Measurements from ENCODE around the gene SP100. TPM values are rescaled to one million over a fixed set of nuclear protein-coding genes. Genes with fewer than 3 reads are reported as not detected.

Gene SP100
- total RNA-seq, 1 donor from 2014 or later = 82.0 TPM

DNA sequence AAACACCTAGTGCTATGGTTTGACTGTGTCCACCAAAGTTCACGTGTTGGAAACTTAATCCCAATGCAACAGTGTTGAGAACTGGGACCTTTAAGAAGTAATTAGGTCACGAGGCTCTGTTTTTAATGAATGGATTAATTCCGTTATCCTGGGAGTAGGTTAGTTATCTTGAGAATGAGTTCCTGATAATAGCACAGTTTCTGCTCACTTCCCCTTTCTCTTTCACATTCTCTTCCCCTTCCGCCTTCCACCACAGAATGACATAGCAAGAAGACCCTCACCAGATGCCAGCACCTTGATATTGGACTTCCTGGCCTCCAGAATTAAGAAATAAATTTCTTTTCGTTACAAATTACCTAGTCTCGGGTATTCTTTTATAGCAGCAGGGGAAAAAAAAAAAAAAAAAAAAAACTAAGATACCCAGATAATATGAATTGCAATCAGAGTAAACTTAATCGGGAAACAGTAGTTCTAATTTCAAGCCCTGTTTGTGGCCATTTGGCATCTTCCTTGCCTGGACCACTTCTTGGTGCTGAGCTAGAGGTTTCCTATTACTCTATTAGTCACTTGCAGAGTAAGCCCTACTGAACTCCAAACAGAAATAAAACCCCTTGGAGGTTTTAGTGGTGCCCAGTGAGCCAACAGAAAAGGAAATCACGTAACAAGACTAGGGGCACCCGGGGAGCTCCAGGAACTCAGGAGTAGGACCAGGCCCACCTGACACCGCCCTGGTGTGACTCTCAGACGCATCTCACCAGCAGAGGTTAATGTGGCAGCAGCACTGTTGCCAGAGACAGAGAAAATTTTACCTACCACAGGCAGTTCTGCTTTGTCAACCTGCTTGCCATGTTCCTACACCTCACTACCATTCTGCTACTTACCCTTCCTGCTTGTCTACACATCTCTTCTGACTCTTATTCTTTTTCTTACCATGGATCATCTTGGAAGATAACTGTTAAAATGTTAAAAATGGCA is 149.1 kb downstream of the SP100 start:
- Histone ChIP-seq H3K27ac (no peak overlapping the region), H3K27me3 (no peaks in the 10 kb centered on the region), H3K4me3 (no peak overlapping the region), H3K4me1 (no peaks in the 10 kb centered on the region), H3K36me3 (no peaks in the 10 kb centered on the region), H3K9me3 (no peaks in the 10 kb centered on the region)
- intact Hi-C loops (cut with DNase I) = no loop called here
- no peak for DNase-seq (ENCODE audit: low spot score in 2 of 2)
- TF ChIP-seq, protein P1, sequence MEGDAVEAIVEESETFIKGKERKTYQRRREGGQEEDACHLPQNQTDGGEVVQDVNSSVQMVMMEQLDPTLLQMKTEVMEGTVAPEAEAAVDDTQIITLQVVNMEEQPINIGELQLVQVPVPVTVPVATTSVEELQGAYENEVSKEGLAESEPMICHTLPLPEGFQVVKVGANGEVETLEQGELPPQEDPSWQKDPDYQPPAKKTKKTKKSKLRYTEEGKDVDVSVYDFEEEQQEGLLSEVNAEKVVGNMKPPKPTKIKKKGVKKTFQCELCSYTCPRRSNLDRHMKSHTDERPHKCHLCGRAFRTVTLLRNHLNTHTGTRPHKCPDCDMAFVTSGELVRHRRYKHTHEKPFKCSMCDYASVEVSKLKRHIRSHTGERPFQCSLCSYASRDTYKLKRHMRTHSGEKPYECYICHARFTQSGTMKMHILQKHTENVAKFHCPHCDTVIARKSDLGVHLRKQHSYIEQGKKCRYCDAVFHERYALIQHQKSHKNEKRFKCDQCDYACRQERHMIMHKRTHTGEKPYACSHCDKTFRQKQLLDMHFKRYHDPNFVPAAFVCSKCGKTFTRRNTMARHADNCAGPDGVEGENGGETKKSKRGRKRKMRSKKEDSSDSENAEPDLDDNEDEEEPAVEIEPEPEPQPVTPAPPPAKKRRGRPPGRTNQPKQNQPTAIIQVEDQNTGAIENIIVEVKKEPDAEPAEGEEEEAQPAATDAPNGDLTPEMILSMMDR (IDR thresholded peaks at IDR 0.05) = no peak

DNA sequence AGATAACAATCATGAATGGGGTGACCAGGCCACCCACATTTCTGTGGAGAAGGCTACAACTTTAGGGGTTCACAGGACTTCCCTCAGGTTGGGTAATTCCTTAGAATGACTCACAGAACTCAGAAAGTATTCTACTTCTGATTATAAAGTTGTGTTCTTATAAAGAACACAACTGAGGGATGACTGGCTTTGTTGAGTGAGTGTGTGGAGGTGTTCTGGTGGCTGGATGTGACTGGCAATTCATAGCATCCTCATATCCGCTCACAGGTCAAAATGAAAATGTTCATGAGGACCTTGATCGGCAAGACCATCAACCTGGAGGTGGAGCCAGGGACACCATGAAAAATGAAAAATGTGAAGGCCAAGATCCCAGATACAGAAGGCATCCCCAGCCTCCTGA is 153.3 kb downstream of the SP100 start:
- TF ChIP-seq, protein P1 (IDR thresholded peaks at IDR 0.05) = no peak
- Histone ChIP-seq H3K4me3 (no peak overlapping the region), H3K27me3 (no peaks in the 10 kb centered on the region), H3K4me1 (no peaks in the 10 kb centered on the region), H3K9me3 (no peaks in the 10 kb centered on the region), H3K27ac (no peak overlapping the region), H3K36me3 (no peaks in the 10 kb centered on the region)
- DNase-seq (ENCODE audit: low spot score in 2 of 2) = no peak
- intact Hi-C loops (cut with DNase I) = no loop called here

DNA sequence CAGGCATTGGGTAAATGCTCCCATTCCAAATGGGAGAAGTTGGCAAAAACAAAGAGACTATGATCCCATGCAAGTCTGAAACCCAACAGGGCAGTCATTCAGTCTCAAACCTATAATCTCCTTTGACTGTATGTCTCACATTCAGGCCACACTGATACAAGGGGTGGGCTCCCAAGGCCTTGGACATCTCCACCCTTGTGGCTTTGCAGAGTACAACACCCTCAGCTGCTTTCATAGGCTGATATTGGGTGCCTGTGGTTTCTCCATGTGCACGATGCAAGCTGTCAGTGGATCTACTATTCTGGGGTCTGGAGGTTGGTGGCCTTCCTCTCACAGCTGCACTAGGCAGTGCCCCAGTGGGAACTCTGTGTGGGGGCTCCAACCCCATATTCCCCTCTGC is 155.0 kb downstream of the SP100 start:
- Histone ChIP-seq H3K27me3 (no peaks in the 10 kb centered on the region), H3K9me3 (no peaks in the 10 kb centered on the region), H3K36me3 (no peaks in the 10 kb centered on the region), H3K4me1 (no peaks in the 10 kb centered on the region), H3K27ac (no peak overlapping the region), H3K4me3 (no peak overlapping the region)
- TF ChIP-seq, protein P1 (IDR thresholded peaks at IDR 0.05) = no peak
- DNase-seq (ENCODE audit: low spot score in 2 of 2) = no peak
- intact Hi-C loops (cut with DNase I) = no loop called here

DNA sequence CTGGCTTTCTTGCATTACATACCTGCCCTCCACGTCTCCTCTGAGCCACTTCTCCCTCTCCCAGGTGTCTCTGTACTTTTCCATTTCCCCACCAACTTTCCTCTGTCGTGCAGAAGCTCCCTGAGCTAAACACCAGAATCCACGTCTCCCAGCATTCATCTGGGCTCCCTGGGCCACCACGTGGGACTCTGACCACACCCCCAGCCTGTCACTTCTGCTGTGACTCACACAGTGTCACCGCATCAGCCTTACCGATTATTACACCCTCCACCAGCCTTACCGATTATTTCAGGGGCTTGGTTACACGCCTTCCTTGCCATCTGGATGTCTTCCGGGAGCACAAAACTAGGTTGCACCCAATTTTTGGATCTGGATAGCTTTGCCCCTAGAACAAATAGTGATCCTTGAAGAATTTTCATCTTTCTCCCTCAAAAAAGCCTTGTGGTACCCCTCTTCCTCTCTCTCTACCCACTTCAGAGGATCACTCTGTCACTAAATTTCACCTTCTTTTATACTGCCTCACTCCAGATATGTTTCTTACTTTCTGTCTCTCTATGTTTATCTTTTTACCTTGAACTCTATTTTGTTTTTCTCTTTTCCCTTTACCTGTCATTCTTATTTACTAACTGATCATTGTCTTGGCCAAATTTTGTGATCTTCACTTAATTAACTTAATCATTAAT is 159.8 kb downstream of the SP100 start:
- no peaks in the 10 kb centered on the region for H3K9me3 ChIP-seq
- TF ChIP-seq, protein P1 (IDR thresholded peaks at IDR 0.05) = no peak
- intact Hi-C loops (cut with DNase I) = no loop called here
- no peaks in the 10 kb centered on the region for H3K36me3 ChIP-seq
- no peak overlapping the region for H3K4me3 ChIP-seq
- no peaks in the 10 kb centered on the region for H3K4me1 ChIP-seq
- no peak for DNase-seq (ENCODE audit: low spot score in 2 of 2)
- no peaks in the 10 kb centered on the region for H3K27me3 ChIP-seq
- H3K27ac ChIP-seq = no peak overlapping the region

DNA sequence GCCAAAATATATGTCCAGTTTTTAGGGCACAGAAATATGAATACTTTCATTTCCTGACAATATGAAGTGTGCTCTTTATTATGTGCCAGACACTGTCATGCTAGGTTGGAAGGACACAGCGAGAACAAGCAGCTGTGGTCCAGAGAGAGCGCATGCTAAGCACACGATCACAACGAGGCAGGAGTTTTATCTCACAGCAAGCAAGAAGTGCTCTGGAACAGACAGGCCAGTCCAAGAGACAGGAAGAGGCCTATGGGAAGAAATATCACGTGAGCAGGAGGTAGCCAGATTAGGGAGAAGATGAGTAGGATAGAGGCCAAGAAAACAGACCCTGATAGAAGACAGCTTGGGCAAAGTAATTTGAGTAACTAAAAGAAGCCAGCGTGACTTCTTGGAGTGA is 161.1 kb downstream of the SP100 start:
- no peak for DNase-seq (ENCODE audit: low spot score in 2 of 2)
- no peaks in the 10 kb centered on the region for H3K27me3 ChIP-seq
- no peaks in the 10 kb centered on the region for H3K9me3 ChIP-seq
- H3K4me3 ChIP-seq = no peak overlapping the region
- no peaks in the 10 kb centered on the region for H3K4me1 ChIP-seq
- H3K27ac ChIP-seq = no peak overlapping the region
- TF ChIP-seq, protein P1 (IDR thresholded peaks at IDR 0.05) = no peak
- H3K36me3 ChIP-seq = no peaks in the 10 kb centered on the region
- intact Hi-C loops (cut with DNase I) = no loop called here
